SK-N-SH (cell line): Measurements from ENCODE around the gene ADCYAP1R1. TPM values are rescaled to one million over a fixed set of nuclear protein-coding genes. Genes with fewer than 3 reads are reported as not detected.

Experiments used
- CTCF ChIA-PET: fragments of 300-600, 350-600 bp; formaldehyde crosslinking; extraction: SDS; loops from one replicate; lab custom pipeline; 2021; lab: Yijun Ruan, JAX
- POLR2A ChIA-PET: fragments of 350-600 bp; sonication (Branson Sonifier 250); formaldehyde crosslinking; extraction: SDS; loops from one replicate; lab custom pipeline; 2020; ENCODE audit warnings: antibody characterized with exemption, inconsistent platforms; lab: Yijun Ruan, JAX
- DNase-seq: peaks from one replicate; pipeline ENCODE4 v3.0.0; 2012
- H2AFZ ChIP-seq: fragments of 200-600 bp; sonication (generic); 2 replicates; pipeline ENCODE4 v1.8.1; 2016; ENCODE audit warnings: antibody characterized with exemption, mild to moderate bottlenecking, low read depth
- H3F3A ChIP-seq: fragments of 200-600 bp; sonication (generic); replicated peaks from 2 replicates; pipeline ENCODE3; 2016; ENCODE audit warnings: antibody characterized with exemption, mild to moderate bottlenecking; ENCODE audit not compliant: insufficient read depth
- H3K27ac ChIP-seq, 2 experiments: fragments of 200-500 bp in 1 of 2; fragments of 200-600 bp in 1 of 2; sonication (Bioruptor generic) in 1 of 2; sonication (generic), shearing (Covaris generic) in 1 of 2; 2 replicates each; pipeline versions ENCODE4 v1.5.1 to v1.6.1; 2014 to 2016; ENCODE audit warnings: low read depth in 2 of 2, inconsistent platforms in 1 of 2, low read length in 1 of 2, mild to moderate bottlenecking in 1 of 2, mixed read lengths in 1 of 2
- H3K27me3 ChIP-seq: fragments of 200-600 bp; sonication (generic), shearing (Covaris generic); 2 replicates; pipeline ENCODE4 v1.6.1; 2016; ENCODE audit warnings: mixed run types; ENCODE audit not compliant: insufficient read depth
- H3K36me3 ChIP-seq, 2 experiments: fragments of 200-500 bp in 1 of 2; fragments of 200-600 bp in 1 of 2; sonication (Bioruptor generic) in 1 of 2; sonication (generic) in 1 of 2; replicated peaks in 1 of 2; 2 replicates each; pipeline versions ENCODE3 to v1.5.1; 2014 to 2016; ENCODE audit warnings: low read length in 1 of 2, mild to moderate bottlenecking in 1 of 2; ENCODE audit not compliant: insufficient read depth in 2 of 2, control insufficient read depth in 1 of 2
- H3K4me1 ChIP-seq, 2 experiments: fragments of 200-500 bp in 1 of 2; fragments of 200-600 bp in 1 of 2; sonication (Bioruptor generic) in 1 of 2; sonication (generic), shearing (Covaris generic) in 1 of 2; 2 replicates each; pipeline versions ENCODE4 v1.5.1 to v1.6.1; 2014 to 2016; ENCODE audit warnings: low read depth in 1 of 2, low read length in 1 of 2, mixed run types in 1 of 2; ENCODE audit not compliant: insufficient read depth in 2 of 2, control insufficient read depth in 1 of 2
- H3K4me2 ChIP-seq: fragments of 200-600 bp; sonication (generic), shearing (Covaris generic); 2 replicates; pipeline ENCODE4 v1.6.1; 2017; ENCODE audit warnings: mixed run types
- H3K4me3 ChIP-seq, 2 experiments: fragments of 200-500 bp in 1 of 2; fragments of 200-600 bp in 1 of 2; sonication (Bioruptor generic) in 1 of 2; sonication (generic), shearing (Covaris generic) in 1 of 2; 2 replicates each; pipeline versions ENCODE4 v1.5.1 to v1.8.1; 2014 to 2016; ENCODE audit warnings: low read depth in 2 of 2, inconsistent platforms in 1 of 2, low read length in 1 of 2, mild to moderate bottlenecking in 1 of 2, mixed read lengths in 1 of 2, moderate library complexity in 1 of 2
- H3K79me2 ChIP-seq: fragments of 200-600 bp; sonication (generic); 2 replicates; pipeline ENCODE4 v1.8.1; 2017; ENCODE audit warnings: mild to moderate bottlenecking; ENCODE audit not compliant: insufficient read depth
- H3K9ac ChIP-seq: fragments of 200-600 bp; sonication (generic); 2 replicates; pipeline ENCODE4 v1.6.1; 2017; ENCODE audit warnings: mixed run types
- H3K9me2 ChIP-seq: fragments of 200-600 bp; sonication (generic); 2 replicates; pipeline ENCODE4 v1.6.1; 2017; ENCODE audit warnings: mixed run types
- H3K9me3 ChIP-seq: fragments of 200-600 bp; sonication (generic); 2 replicates; pipeline ENCODE4 v1.6.1; 2017; ENCODE audit warnings: mixed run types, mild to moderate bottlenecking, moderate library complexity
- H4K20me1 ChIP-seq: fragments of 200-600 bp; sonication (generic); 2 replicates; pipeline ENCODE4 v1.6.1; 2017; ENCODE audit warnings: mild to moderate bottlenecking, mixed run types; ENCODE audit not compliant: insufficient read depth
- CHD2 ChIP-seq: fragments of 150-350 bp; IDR thresholded peaks from 2 replicates; pipeline ENCODE4 v1.6.1; 2018; ENCODE audit warnings: low read length; ENCODE audit not compliant: partially characterized antibody
- CTCF ChIP-seq: fragments of 200-600 bp; sonication (generic); IDR thresholded peaks from 2 replicates; pipeline ENCODE4 v1.6.1; 2017; ENCODE audit warnings: antibody characterized with exemption, mild to moderate bottlenecking, moderate library complexity
- FOSL2 ChIP-seq: IDR thresholded peaks from 2 replicates; pipeline ENCODE4 v1.4.0; 2012; ENCODE audit warnings: low read depth, mild to moderate bottlenecking, moderate library complexity, borderline replicate concordance
- GATA2 ChIP-seq: sonication (generic); formaldehyde crosslinking; IDR thresholded peaks from 2 replicates; pipeline ENCODE4 v1.5.0; 2020; ENCODE audit warnings: mild to moderate bottlenecking, missing genetic modification reagents
- MXI1 ChIP-seq: IDR thresholded peaks from 2 replicates; pipeline ENCODE4 v1.6.1; 2012; ENCODE audit warnings: mild to moderate bottlenecking, low read depth, low read length, improper control_type of control experiment
- NRF1 ChIP-seq: IDR thresholded peaks from 2 replicates; pipeline ENCODE4 v1.6.1; 2012; ENCODE audit warnings: low read depth, mild to moderate bottlenecking, low read length
- POLR2AphosphoS5 ChIP-seq: IDR thresholded peaks from 2 replicates; pipeline ENCODE4 v1.6.1; 2012; ENCODE audit warnings: low read depth, low read length
- RAD21 ChIP-seq: IDR thresholded peaks from 2 replicates; pipeline ENCODE4 v1.6.1; 2012; ENCODE audit warnings: mild to moderate bottlenecking, low read length
- RCOR1 ChIP-seq: fragments of 150-350 bp; IDR thresholded peaks from 2 replicates; pipeline ENCODE4 v1.6.1; 2017; ENCODE audit warnings: antibody characterized with exemption, low read length
- REST ChIP-seq: IDR thresholded peaks from 2 replicates; pipeline ENCODE4 v1.6.1; 2012; ENCODE audit warnings: mild to moderate bottlenecking, low read depth, low read length, moderate library complexity
- RFX5 ChIP-seq: IDR thresholded peaks from 2 replicates; pipeline ENCODE4 v1.6.1; 2012; ENCODE audit warnings: mild to moderate bottlenecking, improper control_type of control experiment, low read length
- SMC3 ChIP-seq: IDR thresholded peaks from 2 replicates; pipeline ENCODE4 v1.6.1; 2012; ENCODE audit warnings: low read depth, low read length, improper control_type of control experiment
- TAF1 ChIP-seq: IDR thresholded peaks from 2 replicates; pipeline ENCODE4 v1.6.1; 2012; ENCODE audit warnings: low read depth, mild to moderate bottlenecking, low read length, moderate library complexity, borderline replicate concordance
- TCF12 ChIP-seq: IDR thresholded peaks from 2 replicates; pipeline ENCODE4 v1.4.0; 2012
- USF1 ChIP-seq: IDR thresholded peaks from 2 replicates; pipeline ENCODE4 v1.4.0; 2012; ENCODE audit warnings: low read depth, borderline replicate concordance
- USF2 ChIP-seq: fragments of 150-350 bp; IDR thresholded peaks from 2 replicates; pipeline ENCODE4 v1.6.1; 2017; ENCODE audit warnings: antibody characterized with exemption, low read length, low read depth, borderline replicate concordance
- YY1 ChIP-seq: IDR thresholded peaks from 2 replicates; pipeline ENCODE4 v1.4.0; 2012; ENCODE audit warnings: low read depth, mild to moderate bottlenecking
- WGBS: methylation state at CpG from one replicate; pipeline ENCODE4 v1.1.6; 2017; ENCODE audit warnings: low lambda C conversion rate; 5-methylcytosine and 5-hydroxymethylcytosine counted together
- polyA plus RNA-seq, 3 experiments: library from polyadenylated mRNA; depleted of rRNA; stranded (reverse); fragments of >200 nt; gene quantifications; 2 replicates each; pipeline ENCODE4 v1.2.3, GENCODE V29; 2012
- TF ChIP-seq, protein P1 (sequence below): IDR thresholded peaks from 2 replicates; pipeline ENCODE4; 2012

The ADCYAP1R1 gene
- polyA plus RNA-seq, 1 of the 3 experiments (the other 2 are of a cell fraction) = 0.08 TPM

DNA sequence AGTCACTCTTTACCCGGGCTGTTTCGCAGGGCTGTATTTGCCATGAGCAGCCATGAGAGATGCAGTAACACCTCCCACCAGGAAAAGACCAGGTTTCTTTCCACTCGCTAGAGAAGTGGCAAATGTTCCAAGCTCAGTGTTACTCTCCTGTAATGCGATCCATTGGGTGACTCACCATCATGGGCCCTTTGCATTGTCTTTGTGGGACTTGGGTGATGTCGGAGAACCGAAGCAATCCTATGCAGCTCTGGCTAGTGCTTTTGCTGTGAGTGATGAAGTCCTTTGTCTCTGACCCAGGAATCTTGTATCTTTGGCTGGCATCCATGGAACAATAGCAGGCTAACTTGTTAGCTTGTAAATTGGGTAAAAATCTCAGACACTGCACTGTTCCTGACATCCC, 48.4 kb upstream of the ADCYAP1R1 start:
- H3K9ac ChIP-seq = no peak overlapping the region
- TF ChIP-seq, protein P1, sequence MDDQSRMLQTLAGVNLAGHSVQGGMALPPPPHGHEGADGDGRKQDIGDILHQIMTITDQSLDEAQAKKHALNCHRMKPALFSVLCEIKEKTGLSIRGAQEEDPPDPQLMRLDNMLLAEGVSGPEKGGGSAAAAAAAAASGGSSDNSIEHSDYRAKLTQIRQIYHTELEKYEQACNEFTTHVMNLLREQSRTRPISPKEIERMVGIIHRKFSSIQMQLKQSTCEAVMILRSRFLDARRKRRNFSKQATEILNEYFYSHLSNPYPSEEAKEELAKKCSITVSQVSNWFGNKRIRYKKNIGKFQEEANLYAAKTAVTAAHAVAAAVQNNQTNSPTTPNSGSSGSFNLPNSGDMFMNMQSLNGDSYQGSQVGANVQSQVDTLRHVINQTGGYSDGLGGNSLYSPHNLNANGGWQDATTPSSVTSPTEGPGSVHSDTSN = no peak
- TF ChIP-seq MXI1 = no peak
- TF ChIP-seq SMC3 = no peak
- no peak for TF ChIP-seq FOSL2
- TF ChIP-seq TAF1 = no peak
- no peak for TF ChIP-seq CHD2
- TF ChIP-seq RAD21 = no peak
- no peak for TF ChIP-seq USF1
- TF ChIP-seq NRF1 = no peak
- TF ChIP-seq POLR2AphosphoS5 = no peak
- no peak for TF ChIP-seq RCOR1
- TF ChIP-seq USF2 = no peak
- no peak for TF ChIP-seq TCF12
- no peak for TF ChIP-seq GATA2 (CRISPR knock-in tag)
- no peak for TF ChIP-seq RFX5
- TF ChIP-seq REST = no peak
- TF ChIP-seq YY1 = no peak
- no peak for TF ChIP-seq CTCF
- H3K4me2 ChIP-seq = no peak overlapping the region
- no peaks in the 10 kb centered on the region for H3K79me2 ChIP-seq
- ChIA-PET POLR2A (no interaction called here), CTCF (interaction anchor here (0.8 to 3.5 kb wide), 4 partner anchors 11 to 119 kb away, joined by 3 to 22 read pairs (median 4); partner anchors contain the start of gene ADCYAP1R1)
- no peaks in the 10 kb centered on the region for H4K20me1 ChIP-seq
- H3K4me3 ChIP-seq = no peak overlapping the region
- H3K9me2 ChIP-seq = no peaks in the 10 kb centered on the region
- no peak overlapping the region for H2AFZ ChIP-seq
- H3K27ac ChIP-seq = no peak overlapping the region
- DNase-seq = no peak
- H3K27me3 ChIP-seq = peaks cover 34% of the 10 kb centered on the region; the same call in 1 of the 2 replicates
- no peaks in the 10 kb centered on the region for H3K36me3 ChIP-seq
- H3K4me1 ChIP-seq = no peaks in the 10 kb centered on the region
- 75% methylated on average over 6 of the region's 6 CpGs for WGBS
- no peaks in the 10 kb centered on the region for H3F3A ChIP-seq
- no peaks in the 10 kb centered on the region for H3K9me3 ChIP-seq
